HG03432 (cell line): ENCODE data around the gene REM1.

Experiments
- ATAC-seq: cut with Tn5 transposase; IDR thresholded peaks from one replicate; pipeline ENCODE4 v1.9.1; 2021; ENCODE audit warnings: mild to moderate bottlenecking, moderate library complexity; ENCODE audit not compliant: unreplicated experiment

The REM1 gene

DNA sequence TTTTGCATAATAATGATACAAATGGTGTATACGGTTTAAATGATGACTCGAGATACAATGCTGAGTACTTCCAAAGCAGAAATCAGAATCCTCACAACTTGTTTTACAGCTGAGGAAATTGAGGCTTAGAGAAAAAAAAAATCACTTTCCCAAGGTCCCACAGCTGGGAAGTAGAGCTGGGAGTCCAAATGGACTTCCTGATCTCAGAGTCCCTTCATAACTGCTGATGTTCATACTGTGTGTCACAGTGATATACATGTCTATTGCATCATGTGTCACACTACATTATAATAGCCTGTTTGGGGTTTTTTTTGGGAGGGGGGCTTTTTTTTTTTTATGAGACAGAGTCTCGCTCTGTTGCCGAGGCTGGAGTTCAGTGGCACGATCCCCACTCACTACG is 47.6 kb downstream of the REM1 start:
- no peak for ATAC-seq

DNA sequence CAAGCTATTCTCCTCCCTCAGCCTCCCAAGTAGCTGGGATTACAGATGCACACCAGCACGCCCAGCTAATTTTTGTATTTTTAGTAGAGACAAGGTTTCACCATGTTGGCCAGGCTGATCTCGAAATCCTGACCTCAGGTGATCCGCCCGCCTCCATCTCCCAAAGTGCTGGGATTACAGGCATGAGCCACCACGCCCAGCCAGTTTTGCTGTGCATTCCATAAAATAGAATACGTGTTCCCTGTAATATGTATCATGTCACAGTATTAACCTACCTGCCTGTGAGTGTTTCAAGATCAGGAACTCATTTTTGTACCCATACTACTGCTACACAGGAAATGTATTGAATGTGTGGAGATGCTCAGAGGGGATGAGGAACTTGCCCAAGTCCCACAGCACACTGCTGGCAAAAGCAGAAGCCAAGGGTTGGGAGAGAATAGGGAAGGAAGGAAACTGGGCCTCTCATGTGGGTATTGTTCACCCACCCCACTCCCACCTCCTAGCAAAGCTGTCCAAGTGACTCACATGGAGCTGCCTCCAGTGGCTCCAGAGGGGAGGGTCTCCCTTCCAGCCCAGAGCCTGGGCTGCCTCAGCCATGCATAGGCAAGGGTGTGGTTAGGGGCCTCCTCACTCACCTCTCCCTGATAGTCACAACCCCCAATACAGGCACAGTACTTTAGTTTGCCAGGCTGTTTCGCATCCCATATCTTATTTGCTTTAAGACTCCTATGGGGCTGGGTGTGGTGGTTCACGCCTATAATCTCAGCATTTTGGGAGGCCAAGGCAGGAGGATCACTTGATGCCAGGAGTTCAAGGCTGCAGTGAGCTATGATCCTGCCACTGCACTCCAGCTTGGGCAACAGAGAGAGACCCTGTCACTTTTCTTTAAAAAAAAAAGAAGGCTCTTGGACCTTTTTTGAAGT is 48.5 kb downstream of the REM1 start:
- no peak for ATAC-seq

- no peak for ATAC-seq
These were observed 52.2 kb downstream of the REM1 start for GRCh38 chr20:31527266-31527665.
